Suprapubic skin (tissue), 4 donors: ENCODE results near the gene APEH. TPM values are rescaled to one million over a fixed set of nuclear protein-coding genes. Genes with fewer than 3 reads are reported as not detected.
A peak's percentile ranks its signal among the peaks of the same experiment; 100 is the strongest.

Experiments
- DNase-seq, 2 donors: peaks; one replicate each; pipeline ENCODE4 v3.0.0-alpha.2; 2019; ENCODE audit warnings: low spot score in 2 of 2
- H3K27ac ChIP-seq: fragments of 200-600 bp; sonication (generic); one replicate; pipeline ENCODE4 v1.5.1; 2019
- H3K27me3 ChIP-seq: fragments of 200-600 bp; sonication (generic); one replicate; pipeline ENCODE4 v1.5.1; 2019
- H3K36me3 ChIP-seq: fragments of 200-600 bp; sonication (generic); one replicate; pipeline ENCODE4 v1.5.1; 2019
- H3K4me1 ChIP-seq: fragments of 200-600 bp; sonication (generic); one replicate; pipeline ENCODE4 v1.5.1; 2019
- H3K4me3 ChIP-seq: fragments of 200-600 bp; sonication (generic); one replicate; pipeline ENCODE4 v1.5.1; 2019; ENCODE audit warnings: mild to moderate bottlenecking
- H3K9me3 ChIP-seq: fragments of 200-600 bp; sonication (generic); one replicate; pipeline ENCODE4 v1.5.1; 2019
- EP300 ChIP-seq: sonication (generic); formaldehyde crosslinking; IDR thresholded peaks from one replicate; pipeline ENCODE4 v1.6.1; 2017; ENCODE audit warnings: antibody characterized with exemption
- POLR2A ChIP-seq, 2 donors: fragments of 450-650 bp; IDR thresholded peaks; one replicate each; pipeline ENCODE4 v1.6.1; 2017; ENCODE audit warnings: antibody characterized with exemption in 2 of 2, mild to moderate bottlenecking in 2 of 2, moderate library complexity in 2 of 2
- POLR2AphosphoS5 ChIP-seq, 3 donors: sonication (generic); formaldehyde crosslinking; IDR thresholded peaks; one replicate each; pipeline ENCODE4 v1.6.1; 2017; ENCODE audit warnings: antibody characterized with exemption in 3 of 3
- WGBS: methylation state at CpG from one replicate; pipeline ENCODE4 v1.1.5; 2018; 5-methylcytosine and 5-hydroxymethylcytosine counted together
- total RNA-seq, 4 donors: library from RNA; depleted of rRNA; stranded (reverse); fragments of >200 nt; gene quantifications; one replicate each; pipeline ENCODE4 v1.1.0, GENCODE V29; 2016
- TF ChIP-seq, protein P1 (sequence below), 2 donors: fragments of 200-600 bp in 1 of 2; fragments of 450-650 bp in 1 of 2; sonication (generic) in 1 of 2; IDR thresholded peaks; one replicate each; pipeline ENCODE4 v1.5.1; 2016 to 2019; ENCODE audit warnings: antibody characterized with exemption in 2 of 2, mild to moderate bottlenecking in 1 of 2, moderate library complexity in 1 of 2

Gene APEH
- total RNA-seq, 4 donors from 2014 or later, result 81.8 to 103 (median 91.2) TPM

GRCh38 chr3:49722896-49723295 is 48.7 kb downstream of the APEH start:
- TF ChIP-seq, protein P1, sequence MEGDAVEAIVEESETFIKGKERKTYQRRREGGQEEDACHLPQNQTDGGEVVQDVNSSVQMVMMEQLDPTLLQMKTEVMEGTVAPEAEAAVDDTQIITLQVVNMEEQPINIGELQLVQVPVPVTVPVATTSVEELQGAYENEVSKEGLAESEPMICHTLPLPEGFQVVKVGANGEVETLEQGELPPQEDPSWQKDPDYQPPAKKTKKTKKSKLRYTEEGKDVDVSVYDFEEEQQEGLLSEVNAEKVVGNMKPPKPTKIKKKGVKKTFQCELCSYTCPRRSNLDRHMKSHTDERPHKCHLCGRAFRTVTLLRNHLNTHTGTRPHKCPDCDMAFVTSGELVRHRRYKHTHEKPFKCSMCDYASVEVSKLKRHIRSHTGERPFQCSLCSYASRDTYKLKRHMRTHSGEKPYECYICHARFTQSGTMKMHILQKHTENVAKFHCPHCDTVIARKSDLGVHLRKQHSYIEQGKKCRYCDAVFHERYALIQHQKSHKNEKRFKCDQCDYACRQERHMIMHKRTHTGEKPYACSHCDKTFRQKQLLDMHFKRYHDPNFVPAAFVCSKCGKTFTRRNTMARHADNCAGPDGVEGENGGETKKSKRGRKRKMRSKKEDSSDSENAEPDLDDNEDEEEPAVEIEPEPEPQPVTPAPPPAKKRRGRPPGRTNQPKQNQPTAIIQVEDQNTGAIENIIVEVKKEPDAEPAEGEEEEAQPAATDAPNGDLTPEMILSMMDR (IDR thresholded peaks at IDR 0.05), result no peak
- TF ChIP-seq EP300 (no peak), POLR2A (IDR thresholded peaks at IDR 0.05) (no peak), POLR2AphosphoS5 (IDR thresholded peaks at IDR 0.05) (no peak)
- Histone ChIP-seq H3K4me1 (peaks cover 55% of the 10 kb centered on the region), H3K9me3 (no peaks in the 10 kb centered on the region), H3K4me3 (peak overlapping the region; percentile 94), H3K27me3 (no peaks in the 10 kb centered on the region), H3K36me3 (peaks cover 43% of the 10 kb centered on the region), H3K27ac (peak overlapping the region; percentile 95)
- 56% methylated on average over 8 of the region's 8 CpGs for WGBS
- peak; percentile 70 to 77 for DNase-seq

DNA sequence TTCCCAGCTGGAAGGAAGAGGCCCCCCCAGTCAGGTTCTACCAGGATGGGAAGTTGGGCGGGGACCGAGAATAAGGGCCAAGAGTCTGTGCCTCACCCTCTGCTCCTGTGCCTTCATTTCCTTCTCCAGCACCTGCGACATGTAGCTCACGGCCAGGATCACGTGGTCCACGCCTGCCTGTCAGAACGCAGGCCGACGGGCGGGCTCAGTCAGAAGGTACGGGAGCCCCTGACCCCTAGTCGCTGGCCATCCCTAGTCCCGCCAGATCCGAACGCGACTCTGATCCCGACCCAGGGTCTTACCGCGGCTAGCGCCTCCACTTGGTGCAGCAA is 49.1 kb downstream of the APEH start:
- H3K27ac ChIP-seq, result peak overlapping the region; percentile 95
- H3K27me3 ChIP-seq, result no peaks in the 10 kb centered on the region
- peak; percentile 84 to 87 for DNase-seq
- H3K9me3 ChIP-seq, result no peaks in the 10 kb centered on the region
- peaks cover 46% of the 10 kb centered on the region for H3K36me3 ChIP-seq
- peaks cover 52% of the 10 kb centered on the region for H3K4me1 ChIP-seq
- TF ChIP-seq POLR2AphosphoS5 (IDR thresholded peaks at IDR 0.05), result no peak
- TF ChIP-seq, protein P1 (IDR thresholded peaks at IDR 0.05), result no peak
- TF ChIP-seq POLR2A (IDR thresholded peaks at IDR 0.05), result no peak
- no peak for TF ChIP-seq EP300
- peak overlapping the region; percentile 94 for H3K4me3 ChIP-seq
- 0% methylated on average over 19 of the region's 20 CpGs for WGBS

GRCh38 chr3:49723628-49724551 is 49.7 kb downstream of the APEH start, which contains the start of gene GMPPB:
Gene GMPPB, minus strand, starts transcription at chr3:49723951. Its CDS starts 225 bp downstream, at chr3:49723726.
- H3K36me3 ChIP-seq, result peaks cover 46% of the 10 kb centered on the region
- H3K27ac ChIP-seq, result peak within 1 kb of the TSS; percentile 95
- TF ChIP-seq POLR2A (IDR thresholded peaks at IDR 0.05), result peak; percentile 41 to 60
- TF ChIP-seq POLR2AphosphoS5 (IDR thresholded peaks at IDR 0.05), result peak; percentile 28 to 95 (median 47)
- TF ChIP-seq, protein P1 (IDR thresholded peaks at IDR 0.05), result no peak
- no peak for TF ChIP-seq EP300
- no peaks in the 10 kb centered on the region for H3K9me3 ChIP-seq
- WGBS, result 0% methylated on average over 28 of the region's 102 CpGs
- no peaks in the 10 kb centered on the region for H3K27me3 ChIP-seq
- peaks cover 46% of the 10 kb centered on the region for H3K4me1 ChIP-seq
- peak; percentile 97 to 99 for DNase-seq
- H3K4me3 ChIP-seq, result peak within 1 kb of the TSS; percentile 94

GRCh38 chr3:49724586-49724985 is 50.4 kb downstream of the APEH start:
- H3K4me1 ChIP-seq, result peaks cover 39% of the 10 kb centered on the region
- H3K27ac ChIP-seq, result peak overlapping the region; percentile 95
- TF ChIP-seq EP300, result no peak
- TF ChIP-seq, protein P1 (IDR thresholded peaks at IDR 0.05), result no peak
- no peak for TF ChIP-seq POLR2AphosphoS5 (IDR thresholded peaks at IDR 0.05)
- no peak for TF ChIP-seq POLR2A (IDR thresholded peaks at IDR 0.05)
- peak; percentile 73 to 82 for DNase-seq
- H3K4me3 ChIP-seq, result peak overlapping the region; percentile 94
- no peaks in the 10 kb centered on the region for H3K9me3 ChIP-seq
- WGBS, result 6% methylated on average over 6 of the region's 6 CpGs
- H3K36me3 ChIP-seq, result peaks cover 49% of the 10 kb centered on the region
- H3K27me3 ChIP-seq, result no peaks in the 10 kb centered on the region
